ENCODE data around the gene TUFT1. TPM values are rescaled to one million over a fixed set of nuclear protein-coding genes. Genes with fewer than 3 reads are reported as not detected.
A peak's percentile ranks its signal among the peaks of the same experiment; 100 is the strongest.

Gene TUFT1
- total RNA-seq, 4 donors from 2014 or later, result 3.3 to 8.1 (median 5.3) TPM

DNA sequence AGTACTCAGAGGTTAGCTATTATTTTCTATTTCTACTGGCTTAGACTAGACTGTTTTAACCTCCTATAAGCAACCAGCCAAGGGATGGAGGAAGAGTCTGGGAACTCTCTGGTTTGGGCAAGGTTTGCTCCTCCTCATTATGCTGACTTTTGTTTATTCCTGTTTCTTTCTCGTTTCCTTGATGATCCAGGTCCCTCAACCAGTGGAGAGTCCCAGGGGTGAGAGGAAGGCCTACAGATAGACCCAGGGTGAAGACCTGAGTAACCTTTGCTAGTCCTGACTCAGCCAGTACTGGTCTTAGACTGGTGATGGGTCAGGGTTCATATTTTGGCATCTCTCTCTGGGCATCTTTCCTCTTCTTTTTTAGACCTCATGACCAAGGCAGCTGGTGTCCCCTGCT lies 5.4 kb downstream of the TUFT1 start:
- Histone ChIP-seq H3K4me3 (no peak overlapping the region), H3K27me3 (no peaks in the 10 kb centered on the region), H3K4me1 (peaks cover 0 to 32% (median 4%) of the 10 kb centered on the region in 4 donors), H3K27ac (no peak overlapping the region), H3K9me3 (no peaks in the 10 kb centered on the region), H3K36me3 (no peaks in the 10 kb centered on the region)
- no peak for DNase-seq (ENCODE audit: low spot score in 2 of 2)
- WGBS, 2 donors, result 43 to 68% methylated on average over 1 of the region's 1 CpG
- TF ChIP-seq, protein P1, sequence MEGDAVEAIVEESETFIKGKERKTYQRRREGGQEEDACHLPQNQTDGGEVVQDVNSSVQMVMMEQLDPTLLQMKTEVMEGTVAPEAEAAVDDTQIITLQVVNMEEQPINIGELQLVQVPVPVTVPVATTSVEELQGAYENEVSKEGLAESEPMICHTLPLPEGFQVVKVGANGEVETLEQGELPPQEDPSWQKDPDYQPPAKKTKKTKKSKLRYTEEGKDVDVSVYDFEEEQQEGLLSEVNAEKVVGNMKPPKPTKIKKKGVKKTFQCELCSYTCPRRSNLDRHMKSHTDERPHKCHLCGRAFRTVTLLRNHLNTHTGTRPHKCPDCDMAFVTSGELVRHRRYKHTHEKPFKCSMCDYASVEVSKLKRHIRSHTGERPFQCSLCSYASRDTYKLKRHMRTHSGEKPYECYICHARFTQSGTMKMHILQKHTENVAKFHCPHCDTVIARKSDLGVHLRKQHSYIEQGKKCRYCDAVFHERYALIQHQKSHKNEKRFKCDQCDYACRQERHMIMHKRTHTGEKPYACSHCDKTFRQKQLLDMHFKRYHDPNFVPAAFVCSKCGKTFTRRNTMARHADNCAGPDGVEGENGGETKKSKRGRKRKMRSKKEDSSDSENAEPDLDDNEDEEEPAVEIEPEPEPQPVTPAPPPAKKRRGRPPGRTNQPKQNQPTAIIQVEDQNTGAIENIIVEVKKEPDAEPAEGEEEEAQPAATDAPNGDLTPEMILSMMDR (IDR thresholded peaks at IDR 0.05), result no peak

DNA sequence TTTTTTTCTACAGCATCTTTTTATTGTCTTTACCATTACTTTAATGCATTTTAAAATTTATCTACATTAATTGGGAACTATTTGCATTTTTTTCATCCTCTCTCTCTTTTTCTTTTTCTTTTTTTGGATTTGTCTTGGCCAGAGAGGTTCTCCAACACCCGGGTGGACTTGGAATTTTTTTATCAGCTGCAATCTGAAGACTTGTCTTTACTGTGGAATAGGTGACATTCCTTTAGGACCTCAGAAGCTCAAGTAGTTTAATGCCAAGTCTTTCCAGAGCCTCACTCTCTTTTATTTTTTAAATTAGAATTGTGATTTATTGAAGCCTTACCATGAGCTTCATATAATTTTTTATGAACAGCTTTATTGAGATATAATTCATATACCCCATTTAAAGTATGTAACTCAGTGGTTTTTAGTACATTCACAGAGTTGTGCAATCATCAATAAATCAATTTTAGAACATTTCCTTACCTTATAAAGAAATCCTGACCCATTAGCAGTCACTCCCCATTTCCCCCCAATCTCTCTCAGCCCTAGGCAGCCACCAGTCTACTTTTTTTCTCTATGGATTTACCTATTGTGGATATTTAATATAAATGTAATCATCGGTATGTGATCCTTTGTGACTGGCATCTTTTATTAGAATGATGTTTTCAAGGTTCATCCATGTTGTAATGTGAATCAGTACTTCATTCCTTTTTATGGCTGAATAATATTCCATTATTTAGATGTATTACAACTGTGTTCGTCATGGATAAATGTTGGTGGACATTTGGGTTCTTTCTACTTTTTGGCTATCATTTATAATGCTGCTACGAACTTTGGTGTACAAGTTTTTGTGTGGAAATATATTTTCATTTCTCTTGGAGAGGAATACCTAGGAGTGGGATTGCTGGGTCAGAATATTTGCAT lies 6.2 kb downstream of the TUFT1 start:
- H3K4me3 ChIP-seq, result no peak overlapping the region
- peaks cover 0 to 24% (median 4%) of the 10 kb centered on the region in 4 donors for H3K4me1 ChIP-seq
- H3K27me3 ChIP-seq, result no peaks in the 10 kb centered on the region
- H3K27ac ChIP-seq, result no peak overlapping the region
- no peak for DNase-seq (ENCODE audit: low spot score in 2 of 2)
- no peaks in the 10 kb centered on the region for H3K9me3 ChIP-seq
- H3K36me3 ChIP-seq, result no peaks in the 10 kb centered on the region
- no peak for TF ChIP-seq POLR2A (IDR thresholded peaks at IDR 0.05)
- no peak for TF ChIP-seq EP300 (IDR thresholded peaks at IDR 0.05)
- TF ChIP-seq, protein P1 (IDR thresholded peaks at IDR 0.05), result no peak
- WGBS, 2 donors, result 88 to 89% methylated on average over 4 of the region's 4 CpGs

DNA sequence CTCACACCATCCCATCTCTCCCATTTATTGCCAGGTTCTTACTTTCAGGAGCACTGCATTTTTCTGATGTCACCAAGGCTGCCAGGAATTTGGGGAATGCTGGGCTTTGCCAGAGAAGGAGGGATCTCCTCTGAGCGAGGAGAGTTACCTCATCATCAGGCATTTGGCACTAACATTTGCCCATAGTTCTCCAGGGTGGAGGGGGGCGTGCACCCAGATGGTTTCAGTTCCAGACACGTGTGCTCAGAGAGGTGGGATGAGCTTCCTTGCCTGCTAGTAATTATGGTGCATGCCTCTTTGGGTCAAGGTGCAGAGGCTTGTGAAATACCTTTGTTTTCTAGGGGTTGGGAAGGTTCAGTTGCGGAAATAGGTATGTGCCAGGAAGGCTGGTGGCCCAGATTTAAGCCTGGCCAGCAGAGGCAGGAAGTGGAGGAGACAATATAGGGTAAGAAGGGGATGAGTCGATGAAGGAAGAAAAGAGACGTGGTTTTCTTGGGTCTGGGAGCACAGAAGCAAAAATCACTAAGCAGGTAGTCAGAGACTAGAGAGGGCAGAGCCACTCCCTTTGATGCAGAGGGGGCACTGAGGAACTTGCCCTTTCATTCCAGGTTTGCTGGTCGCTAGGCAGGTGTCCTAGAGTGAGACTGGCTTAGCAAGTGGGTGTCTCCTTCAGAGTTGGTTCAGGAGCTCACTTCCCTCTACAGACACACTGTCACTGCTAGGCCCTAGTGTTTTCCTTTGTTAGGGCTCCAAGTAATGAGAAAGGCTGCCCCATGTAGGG lies 7.2 kb downstream of the TUFT1 start:
- Histone ChIP-seq H3K27me3 (no peaks in the 10 kb centered on the region), H3K4me1 (peaks cover 0 to 17% (median 4%) of the 10 kb centered on the region in 4 donors), H3K9me3 (no peaks in the 10 kb centered on the region), H3K4me3 (no peak overlapping the region), H3K27ac (peak overlapping the region in 1 of 4 donors; percentile 20), H3K36me3 (no peaks in the 10 kb centered on the region)
- WGBS, 2 donors, result 49 to 58% methylated on average over 7 of the region's 7 CpGs
- peak in 1 of 2 donors; percentile 48 for TF ChIP-seq EP300 (IDR thresholded peaks at IDR 0.05)
- TF ChIP-seq, protein P1 (IDR thresholded peaks at IDR 0.05), result no peak
- peak in 1 of 2 donors; percentile 22 for DNase-seq (ENCODE audit: low spot score in 2 of 2)

DNA sequence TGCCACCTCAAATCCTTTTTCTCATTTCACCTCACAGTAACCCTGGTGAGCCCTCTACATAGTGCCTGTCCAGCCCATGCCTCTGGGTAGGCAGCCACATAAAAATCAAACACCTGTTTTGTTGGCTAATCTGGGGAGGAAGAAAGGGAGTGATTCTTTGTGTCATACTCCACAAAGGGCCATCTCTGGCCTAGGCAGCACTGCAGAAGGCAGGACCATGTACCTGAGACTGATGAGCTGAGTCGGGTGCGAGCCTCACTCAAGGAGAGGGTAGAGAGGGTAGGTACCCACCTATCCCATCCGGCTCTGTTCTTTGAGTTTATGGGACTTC lies 7.8 kb downstream of the TUFT1 start:
- TF ChIP-seq, protein P1 (IDR thresholded peaks at IDR 0.05), result no peak
- TF ChIP-seq POLR2A (IDR thresholded peaks at IDR 0.05), result no peak
- TF ChIP-seq EP300 (IDR thresholded peaks at IDR 0.05), result no peak
- Histone ChIP-seq H3K4me1 (peaks cover 0 to 13% (median 4%) of the 10 kb centered on the region in 4 donors), H3K4me3 (no peak overlapping the region), H3K9me3 (no peaks in the 10 kb centered on the region), H3K36me3 (no peaks in the 10 kb centered on the region), H3K27me3 (no peaks in the 10 kb centered on the region), H3K27ac (peak overlapping the region in 1 of 4 donors; percentile 20)
- WGBS, 2 donors, result 95% methylated on average over 3 of the region's 3 CpGs
- no peak for DNase-seq (ENCODE audit: low spot score in 2 of 2)

DNA sequence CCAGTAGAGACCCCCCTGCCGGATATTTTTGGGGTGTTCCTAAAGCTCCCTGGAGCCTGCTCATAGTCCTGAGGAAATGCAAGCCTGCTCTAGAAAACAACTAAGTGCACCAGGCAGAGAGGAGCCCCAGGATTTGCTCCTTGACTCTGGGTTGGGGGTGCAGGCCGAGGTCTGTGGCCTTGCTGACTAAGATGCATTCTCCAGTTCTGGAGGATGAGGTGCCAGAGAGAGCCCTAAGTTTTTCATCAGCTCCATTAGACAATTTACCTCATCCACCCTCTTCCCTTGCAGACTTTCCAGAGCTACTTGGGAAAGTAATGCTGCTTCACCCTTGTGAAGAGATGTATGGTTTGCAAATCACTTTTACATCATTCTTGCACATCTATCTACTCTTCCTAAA lies 9.1 kb downstream of the TUFT1 start:
- H3K4me3 ChIP-seq, result no peak overlapping the region
- peaks cover 0 to 13% (median 4%) of the 10 kb centered on the region in 4 donors for H3K4me1 ChIP-seq
- TF ChIP-seq, protein P1 (IDR thresholded peaks at IDR 0.05), result no peak
- TF ChIP-seq EP300 (IDR thresholded peaks at IDR 0.05), result no peak
- TF ChIP-seq POLR2A (IDR thresholded peaks at IDR 0.05), result no peak
- no peak overlapping the region for H3K27ac ChIP-seq
- no peaks in the 10 kb centered on the region for H3K27me3 ChIP-seq
- DNase-seq (ENCODE audit: low spot score in 2 of 2), result no peak
- WGBS, 2 donors, result 85 to 89% methylated on average over 2 of the region's 2 CpGs
- no peaks in the 10 kb centered on the region for H3K36me3 ChIP-seq
- no peaks in the 10 kb centered on the region for H3K9me3 ChIP-seq

Data from tibial nerve (tissue), 4 donors.